OCI-M2 (cell line): ENCODE results near the gene SERPINB3.
"Not testable (repeated sequence)": the region's sequence is repeated elsewhere in the genome, so short reads cannot be mapped to it uniquely, and the experiment has no call there.

ENCODE experiments used
- DNase-seq: peaks from one replicate; lab custom pipeline; 2025; ENCODE audit not compliant: unreplicated experiment; lab: John Stamatoyannopoulos, UW

Gene SERPINB3

DNA sequence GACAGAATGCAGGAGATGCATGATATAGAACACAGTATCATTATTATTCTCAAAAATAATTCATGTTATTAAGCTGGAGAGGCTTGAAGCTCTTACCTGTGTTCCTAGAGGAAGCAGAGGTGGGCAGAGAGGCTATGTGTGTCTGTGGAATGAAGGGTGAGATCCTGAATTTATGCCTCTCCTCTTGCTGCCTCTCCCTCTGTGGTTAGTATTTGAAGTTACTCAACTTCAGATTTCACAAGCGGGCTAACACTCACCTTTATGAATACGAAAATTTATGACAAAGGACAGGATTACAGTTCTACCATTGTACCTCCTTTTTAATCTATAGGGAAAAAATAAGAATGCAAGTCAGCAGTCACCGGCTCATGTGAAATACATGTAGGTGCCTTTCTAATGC lies at the start of gene SERPINB3:
Gene SERPINB3, minus strand, starts transcription at position 144 of the 400 bp plus-strand sequence. CDS start 677 bp downstream, outside the sequence.
- DNase-seq, result not testable (repeated sequence)

DNA sequence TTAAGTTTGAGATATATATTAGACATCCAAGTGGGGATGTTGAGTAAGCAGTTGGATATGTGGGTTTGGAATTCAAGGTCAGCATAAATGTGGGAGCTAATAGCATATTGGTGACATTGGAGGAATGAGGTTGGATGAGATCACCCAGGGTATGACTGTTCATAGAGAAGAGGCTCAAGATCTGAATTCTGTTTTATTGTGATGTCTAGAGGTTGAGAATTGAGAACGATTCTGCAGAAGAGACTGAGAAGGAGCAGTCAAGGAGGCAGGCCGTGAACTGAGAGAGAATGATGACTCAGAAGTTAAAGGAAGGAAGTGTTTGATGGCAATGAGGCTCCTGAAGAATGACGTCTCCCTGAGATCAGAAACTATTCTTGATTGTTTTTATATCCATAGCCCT lies 47.0 kb upstream of the SERPINB3 start:
- no peak for DNase-seq

DNA sequence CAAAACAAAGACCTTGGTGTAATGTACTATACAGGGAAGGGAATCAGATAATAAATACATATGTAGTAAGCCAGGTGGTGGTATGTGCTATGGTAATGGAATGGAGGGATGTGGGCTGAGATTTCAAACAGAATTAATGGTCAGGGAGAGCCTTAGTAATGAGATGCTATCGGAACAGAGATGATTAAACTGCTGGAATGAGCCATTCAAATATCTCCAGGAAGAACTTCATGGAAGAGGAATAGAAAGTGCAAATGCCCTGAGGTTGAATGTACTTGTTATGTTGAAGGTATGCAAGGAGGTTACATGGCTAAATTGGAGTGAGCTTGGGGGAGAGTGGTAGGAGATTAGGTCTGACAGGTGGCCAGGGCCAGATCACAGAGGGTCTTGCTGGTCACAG lies 46.1 kb upstream of the SERPINB3 start:
- no peak for DNase-seq

DNA sequence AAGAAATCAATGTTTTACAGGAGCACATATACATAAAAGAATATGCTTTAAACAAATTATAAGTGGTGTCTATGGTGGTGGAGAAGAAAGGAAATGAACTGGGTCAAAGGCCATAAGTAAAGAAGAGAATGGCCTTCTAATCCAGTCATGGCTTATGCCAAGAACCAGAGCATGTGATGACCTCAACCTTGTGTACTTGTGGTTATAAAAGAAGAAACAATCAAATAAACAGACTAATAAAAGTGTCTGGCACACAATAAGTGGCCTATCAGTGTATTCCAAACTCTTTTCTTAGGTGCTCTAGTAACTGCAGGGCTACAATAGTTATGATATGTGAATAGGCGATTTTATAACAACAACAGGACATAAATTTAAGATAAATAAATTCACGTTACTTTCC lies 43.7 kb upstream of the SERPINB3 start:
- DNase-seq, result no peak

DNA sequence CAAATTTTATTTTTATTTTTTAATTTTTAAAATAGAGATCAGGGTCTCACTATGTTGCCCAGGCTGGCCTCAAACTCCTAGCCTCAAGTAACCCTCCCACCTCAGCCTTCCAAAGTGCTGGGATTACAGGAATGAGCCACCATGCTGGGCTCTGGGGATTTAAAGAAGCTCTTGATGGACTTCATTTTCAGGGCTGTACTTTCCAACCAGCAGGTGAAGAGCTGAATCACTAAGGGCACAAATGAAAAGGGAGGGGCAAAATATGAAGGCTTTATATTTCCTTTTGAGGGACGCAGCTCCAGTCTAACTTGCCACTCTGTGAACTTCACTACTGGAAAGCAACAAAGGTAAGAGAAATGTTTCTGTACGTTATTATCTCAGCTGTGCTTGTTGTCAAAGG lies 41.0 kb upstream of the SERPINB3 start, which contains the start of gene SERPINB11:
Gene SERPINB11, plus strand, starts transcription at position 301 of the 400 bp plus-strand sequence. CDS start 7,234 bp downstream, outside the sequence.
- no peak for DNase-seq

DNA sequence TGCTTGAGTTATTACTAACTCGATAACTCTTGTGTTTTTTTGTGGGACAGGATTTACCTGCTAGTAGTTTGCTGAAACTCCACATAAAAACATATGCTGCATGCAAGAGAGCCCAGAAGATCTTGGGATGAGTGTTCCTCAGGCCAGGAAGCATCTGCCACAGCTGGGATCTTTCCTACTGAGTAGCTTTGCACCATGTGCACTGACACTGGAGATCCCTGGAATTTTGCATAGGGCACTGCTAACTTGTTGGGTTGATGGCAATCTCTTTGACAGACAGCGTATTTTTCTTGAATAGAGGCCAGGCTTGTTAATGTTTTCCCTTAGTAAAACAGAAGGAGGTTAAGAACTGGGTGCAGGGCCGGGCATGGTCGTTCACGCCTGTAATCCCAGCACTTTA lies 40.3 kb upstream of the SERPINB3 start:
- DNase-seq, result no peak

DNA sequence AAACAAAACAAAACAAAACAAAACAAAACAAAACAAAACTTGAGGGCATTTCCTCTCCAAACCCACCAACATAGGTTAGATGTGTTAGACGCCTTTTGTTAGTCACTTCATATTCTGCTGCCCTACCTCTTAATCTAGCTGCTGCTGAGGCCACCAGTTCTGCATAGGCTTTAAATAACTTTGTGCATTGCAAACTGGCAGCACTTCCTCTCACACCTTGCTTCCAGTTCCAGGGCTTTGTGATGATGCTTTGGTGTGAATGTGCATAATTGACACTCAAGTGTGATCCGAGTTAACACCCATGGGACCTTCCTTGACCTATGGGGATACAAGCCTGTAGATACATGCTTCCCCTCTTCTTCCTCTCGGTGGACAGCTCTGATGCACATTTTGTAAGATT lies 38.8 kb upstream of the SERPINB3 start:
- no peak for DNase-seq

DNA sequence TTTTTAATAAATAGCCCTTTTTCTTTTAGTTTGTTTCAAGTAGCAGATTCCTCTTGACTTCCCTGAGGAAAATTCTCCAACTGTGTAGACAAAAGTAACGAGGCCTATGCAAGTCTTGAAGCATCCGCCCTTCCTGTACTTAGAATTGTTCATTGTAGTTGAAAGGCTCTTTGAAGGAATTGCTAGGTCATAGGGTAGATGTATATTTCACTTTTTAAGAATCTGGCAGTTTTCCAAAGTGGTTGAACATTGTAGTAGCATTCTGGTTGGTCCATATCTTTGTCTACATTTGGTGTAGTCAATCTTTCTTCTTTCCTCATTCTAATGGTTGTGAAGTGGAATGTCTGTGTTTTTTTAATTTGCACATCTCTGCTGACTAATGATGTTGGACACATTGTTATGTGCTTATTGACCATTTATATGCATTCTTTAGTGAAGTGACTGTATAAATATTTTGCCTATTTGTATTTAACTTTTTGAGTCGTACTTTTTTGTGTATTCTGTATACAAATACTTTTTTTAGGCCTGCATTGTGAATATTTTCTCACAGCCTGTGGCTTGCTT lies 35.5 kb upstream of the SERPINB3 start:
- no peak for DNase-seq

DNA sequence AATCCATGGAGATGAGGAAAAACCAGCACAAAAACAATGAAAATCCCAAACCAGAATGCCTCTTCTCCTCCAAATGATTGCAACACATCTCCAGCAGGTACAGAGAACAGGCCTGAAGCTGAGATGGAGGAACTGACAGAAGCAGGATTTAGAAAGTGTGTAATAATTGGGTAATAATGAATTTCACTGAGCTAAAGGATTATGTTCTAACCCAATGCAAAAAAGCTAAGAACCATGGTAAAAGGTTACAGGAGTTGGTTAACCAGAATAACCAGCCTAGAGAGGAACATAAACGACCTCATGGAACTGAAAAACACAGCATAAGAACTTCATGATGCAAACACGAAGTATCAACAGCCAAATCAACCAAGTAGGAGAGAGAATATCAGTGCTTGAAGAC lies 27.4 kb upstream of the SERPINB3 start:
- DNase-seq, result no peak

DNA sequence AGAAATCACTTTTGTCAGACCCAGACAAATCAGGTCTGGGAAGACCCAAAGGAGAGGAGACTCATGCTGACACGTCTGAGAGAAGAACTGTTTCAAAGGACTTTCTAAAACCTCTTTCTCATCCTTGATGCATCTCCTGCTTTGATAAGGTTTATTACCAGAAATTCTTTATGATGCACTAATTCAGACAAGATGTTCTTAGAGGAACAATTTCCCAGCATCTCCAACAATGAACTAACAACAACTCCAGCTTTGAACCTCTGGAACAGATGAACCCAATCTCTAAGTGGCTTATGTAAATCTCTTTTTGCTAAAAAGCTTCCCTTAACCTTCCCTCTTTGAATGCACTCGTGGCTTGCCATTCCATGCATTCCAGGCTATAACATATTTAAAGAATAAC lies 25.2 kb upstream of the SERPINB3 start:
- DNase-seq, result no peak

DNA sequence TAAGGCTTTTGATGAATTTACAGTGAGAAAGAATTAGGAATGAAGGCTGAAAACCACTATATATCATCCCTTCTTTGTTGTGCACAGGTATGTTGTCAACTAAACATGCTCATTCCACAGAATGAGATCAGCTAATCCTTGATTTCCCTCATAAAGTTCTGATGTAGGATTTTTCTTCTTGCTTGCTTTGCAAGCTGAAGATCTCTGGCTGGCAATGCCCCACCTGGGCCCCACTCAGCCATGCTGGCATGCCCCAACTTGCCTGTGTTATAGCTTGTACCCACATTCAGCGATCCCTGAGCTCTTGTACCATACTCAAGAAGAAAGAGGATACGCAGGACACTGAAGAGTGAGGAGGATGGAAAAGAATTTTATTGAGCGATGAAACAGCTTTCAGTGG lies 23.0 kb upstream of the SERPINB3 start:
- DNase-seq, result no peak

DNA sequence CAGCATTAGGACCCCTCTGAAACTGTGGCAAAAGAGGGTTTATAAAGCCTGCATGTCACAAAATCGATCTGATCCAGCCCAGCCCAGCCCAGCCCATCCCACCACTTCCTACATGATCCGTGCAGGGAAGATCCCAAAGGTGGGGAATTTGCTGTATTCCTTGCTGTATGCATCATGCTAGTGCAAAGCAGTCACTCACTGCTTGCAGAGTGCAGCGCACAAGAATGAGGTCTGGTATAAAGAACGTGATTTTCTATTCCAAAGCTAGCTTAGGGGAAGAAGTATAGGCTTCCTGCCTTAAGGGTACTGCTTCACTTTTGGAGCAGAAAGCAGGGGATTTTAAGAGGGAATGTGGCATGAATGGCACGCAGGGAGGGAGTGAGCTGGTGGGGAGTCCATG lies 22.2 kb upstream of the SERPINB3 start:
- no peak for DNase-seq

DNA sequence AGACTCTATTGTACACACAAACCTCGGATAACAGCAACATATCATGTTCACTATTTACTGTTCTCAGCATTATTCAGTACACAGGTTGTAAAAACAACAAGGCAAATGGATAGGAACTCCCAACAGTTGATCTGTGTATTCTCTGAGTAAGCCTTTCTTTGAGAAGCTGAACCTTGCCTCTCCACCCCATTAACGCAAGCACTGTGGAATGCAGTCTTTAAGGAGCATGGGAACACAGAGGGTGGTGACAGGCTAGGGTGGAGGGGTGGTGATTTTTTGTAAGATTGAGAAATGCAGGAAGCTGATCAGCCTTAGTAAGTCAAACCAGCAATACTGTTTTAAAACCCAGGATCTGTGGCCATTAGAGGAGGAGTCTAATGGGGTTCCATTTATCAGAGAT lies 21.5 kb upstream of the SERPINB3 start:
- no peak for DNase-seq

DNA sequence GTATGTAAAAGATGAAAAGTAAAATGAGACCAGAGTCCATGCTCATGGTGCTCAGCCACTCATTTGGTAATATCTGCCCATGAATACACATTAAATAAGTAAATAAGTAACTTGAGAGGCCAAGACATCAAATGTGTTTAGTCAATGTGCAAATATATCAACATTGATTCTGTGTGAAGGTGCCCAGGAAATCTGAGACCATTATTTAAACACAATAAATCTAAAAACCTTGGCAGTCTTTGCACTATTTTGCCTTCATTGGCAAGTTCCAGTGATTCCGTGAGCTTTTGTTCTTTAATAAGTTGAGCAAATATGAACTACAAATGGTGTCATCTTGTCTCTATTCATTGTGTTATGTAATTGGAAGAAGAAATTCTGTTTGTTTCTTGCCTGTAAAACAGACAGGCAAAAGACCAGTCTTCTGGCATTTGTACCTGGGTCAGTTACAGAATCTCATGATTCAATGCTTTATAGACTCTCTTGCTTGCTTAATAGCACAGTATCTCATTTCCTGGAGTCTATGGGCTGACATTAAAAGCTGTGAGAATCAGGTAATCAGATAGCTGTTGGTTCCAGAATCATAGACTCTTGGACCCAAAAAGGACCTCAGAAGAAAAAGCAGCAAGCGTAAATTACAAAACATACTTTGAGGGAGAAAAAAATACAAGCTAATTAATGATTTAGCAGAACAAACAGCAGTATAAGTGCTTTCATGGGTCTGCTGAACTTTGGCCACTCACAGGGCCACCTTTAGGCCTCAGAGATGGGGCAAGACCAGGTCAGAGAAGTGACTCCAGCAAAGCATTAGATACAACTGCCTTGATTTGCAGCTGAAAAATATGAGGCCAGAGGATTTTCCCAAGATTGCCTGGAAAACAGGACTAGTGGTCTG lies 20.0 kb upstream of the SERPINB3 start:
- no peak for DNase-seq

DNA sequence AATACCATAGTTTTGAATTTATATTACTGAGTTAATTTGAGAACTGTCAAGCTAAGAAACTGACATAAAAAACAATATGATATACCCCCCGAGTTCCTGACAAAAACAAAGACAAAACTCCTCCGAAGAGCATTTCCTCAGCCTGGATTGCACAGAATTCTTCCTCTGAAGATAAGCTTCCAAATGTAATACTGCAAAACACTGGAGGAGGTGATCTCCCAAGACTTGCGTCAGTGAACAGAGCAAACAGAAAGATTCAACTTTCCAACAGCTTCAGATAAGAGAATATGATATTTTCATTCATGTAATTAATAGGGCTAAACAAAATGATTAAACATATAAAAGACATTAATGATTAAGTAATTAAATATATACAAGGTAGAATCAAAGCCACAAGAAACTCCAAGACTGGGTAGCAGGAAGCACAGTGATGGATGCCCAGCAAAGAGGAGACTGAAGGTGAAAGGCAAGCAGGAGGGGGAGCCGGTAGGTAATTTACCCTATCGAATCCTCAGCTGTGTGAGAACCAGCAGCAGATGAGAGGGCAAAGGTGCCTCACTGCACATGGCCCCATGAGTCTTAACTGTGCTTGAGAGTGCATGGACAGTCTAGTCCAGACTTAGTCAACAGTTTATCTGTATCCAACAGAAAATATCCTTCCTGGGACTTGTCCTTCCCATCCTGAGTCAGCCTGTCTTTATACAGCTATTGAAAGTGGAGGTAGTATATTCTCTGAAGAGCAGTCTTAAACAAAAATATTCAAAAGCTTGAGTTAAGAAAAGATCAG lies 18.3 kb upstream of the SERPINB3 start:
- DNase-seq, result no peak

DNA sequence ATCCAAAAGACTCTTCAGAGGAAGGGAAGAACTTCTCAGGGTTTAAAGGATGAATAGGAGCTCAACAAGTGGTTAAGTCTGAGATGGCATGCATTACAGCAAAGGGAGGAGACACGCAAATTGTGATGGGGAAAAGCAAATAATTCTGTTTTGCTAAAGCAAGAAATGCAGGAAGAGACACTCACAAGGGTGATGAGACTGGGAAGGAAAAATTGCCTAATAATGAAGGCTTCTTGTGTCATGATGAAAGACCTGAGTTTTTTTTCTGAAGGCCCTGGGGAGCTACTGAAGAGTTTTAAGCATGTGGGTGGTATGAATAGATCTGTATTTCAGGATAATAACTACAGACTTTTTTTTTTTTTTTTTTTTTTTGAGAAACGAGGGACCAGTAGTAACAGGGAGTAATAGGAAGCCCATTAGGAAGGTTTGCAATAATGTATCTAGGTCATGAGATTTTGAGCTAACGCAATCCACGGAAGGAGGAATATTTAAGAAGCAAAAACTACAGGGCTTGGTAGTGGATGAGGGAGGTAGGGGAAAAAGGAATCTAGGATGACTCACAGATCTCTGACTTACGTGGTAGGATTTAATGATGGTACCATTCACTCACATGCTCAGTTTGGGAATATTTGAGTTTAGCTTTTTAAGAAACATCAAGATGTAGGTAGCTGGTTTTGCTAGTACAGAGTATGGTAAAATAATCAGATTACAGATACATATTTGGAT lies 16.0 kb upstream of the SERPINB3 start:
- DNase-seq, result no peak

DNA sequence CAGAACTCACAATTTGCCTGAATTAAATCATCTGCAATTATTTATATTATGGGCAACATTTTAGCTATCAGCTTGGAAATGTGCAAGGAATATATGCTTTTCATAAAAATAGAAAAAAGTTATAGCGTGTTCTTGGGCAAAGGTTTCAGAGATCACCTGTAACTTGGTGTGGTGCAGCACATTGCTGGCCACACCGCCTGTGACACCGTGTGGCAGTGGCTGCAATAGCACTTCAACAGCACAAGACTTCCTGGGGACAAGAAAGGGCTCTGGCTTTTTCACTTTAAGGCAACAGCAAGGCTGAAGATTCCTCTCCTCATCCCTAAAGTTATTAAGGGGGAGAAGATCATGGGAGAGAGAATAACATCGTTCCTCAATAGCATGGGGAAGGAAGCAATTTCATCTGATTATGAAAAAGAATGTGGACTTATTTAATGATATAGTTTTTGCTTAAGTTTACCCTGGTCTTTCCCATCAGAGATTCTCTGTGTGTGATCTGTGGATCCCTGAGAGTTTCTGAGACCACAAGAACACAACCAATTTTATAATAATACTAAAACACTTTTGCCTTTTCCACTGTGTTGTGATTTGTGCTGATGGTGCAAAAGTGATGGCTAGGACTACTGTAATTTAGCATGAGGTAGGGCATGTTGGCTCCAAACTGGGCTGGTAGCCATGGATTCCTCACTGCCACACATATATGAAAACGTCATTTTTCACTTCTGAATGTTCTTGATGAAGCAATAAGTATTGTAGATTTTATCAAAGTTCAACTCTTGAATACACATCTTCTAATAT lies 15.0 kb upstream of the SERPINB3 start:
- no peak for DNase-seq

DNA sequence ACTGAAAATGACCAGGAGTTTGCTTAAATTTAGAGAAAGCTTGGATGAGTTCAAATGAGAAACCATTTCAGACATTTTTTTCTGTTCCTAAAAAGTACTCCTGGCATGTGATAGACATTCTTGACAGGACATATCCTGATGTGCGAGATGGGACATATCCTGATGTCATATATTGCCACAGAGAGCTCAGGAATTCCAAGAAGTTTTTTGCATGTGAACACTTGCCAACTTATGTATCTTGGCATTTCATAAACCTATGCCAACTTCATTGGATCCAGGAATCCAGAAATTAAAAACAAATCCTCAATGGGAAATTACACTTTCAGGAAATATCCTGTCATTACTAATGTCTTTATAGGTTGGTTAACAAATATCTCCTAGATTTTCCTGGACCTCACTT lies 2.9 kb upstream of the SERPINB3 start:
- no peak for DNase-seq

DNA sequence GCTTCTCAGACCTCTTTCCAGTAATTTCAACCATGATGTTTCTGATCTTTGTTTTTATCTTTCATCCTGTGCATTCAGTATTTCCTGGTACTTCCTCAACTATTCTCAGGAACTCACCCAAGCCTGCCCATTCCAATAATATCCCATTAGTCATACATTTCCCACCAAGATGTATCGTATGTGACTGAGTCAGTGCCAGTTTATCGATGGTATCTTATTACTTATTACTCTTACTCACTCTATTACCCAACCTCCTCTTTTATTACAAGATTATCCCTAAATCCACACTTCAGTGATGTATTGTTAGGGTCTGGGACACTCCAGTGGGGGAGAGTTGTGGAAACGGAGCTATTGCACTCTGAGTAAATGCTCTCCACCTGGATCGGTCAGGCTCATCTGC lies 2.8 kb downstream of the SERPINB3 start:
- not testable (repeated sequence) for DNase-seq

DNA sequence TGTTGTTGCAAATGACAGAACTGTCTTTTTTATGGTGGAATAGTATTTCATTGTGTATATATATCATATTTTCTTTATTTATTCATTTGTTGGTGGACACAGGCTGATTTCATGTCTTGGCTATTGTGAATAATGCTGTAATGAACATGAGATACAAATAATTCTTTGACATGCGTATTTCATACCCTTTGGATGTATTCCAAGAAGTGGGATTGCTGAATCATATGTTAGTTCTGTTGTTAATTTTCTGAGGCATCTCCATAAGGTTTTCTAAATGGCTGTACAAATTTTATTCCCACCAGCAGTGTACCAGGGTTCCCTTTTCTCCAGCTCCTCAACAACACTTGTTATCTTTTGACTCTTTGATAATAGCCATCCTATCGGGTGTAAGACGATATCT lies 11.4 kb downstream of the SERPINB3 start:
- not testable (repeated sequence) for DNase-seq
